Muscle of leg (tissue), 11 donors: ENCODE data around the gene ANXA11. TPM values are rescaled to one million over a fixed set of nuclear protein-coding genes. Genes with fewer than 3 reads are reported as not detected.

Source experiments
- DNase-seq: peaks from one replicate; pipeline ENCODE4 v3.0.0; 2013
- H3K27ac ChIP-seq: one replicate; pipeline ENCODE4 v1.5.1; 2013; ENCODE audit warnings: mild to moderate bottlenecking, low read length, control low read depth
- H3K27me3 ChIP-seq: one replicate; pipeline ENCODE4 v1.6.1; 2013; ENCODE audit warnings: low read length; ENCODE audit not compliant: control insufficient read depth, insufficient read depth
- H3K36me3 ChIP-seq: one replicate; pipeline ENCODE4 v1.6.1; 2013; ENCODE audit warnings: low read length; ENCODE audit not compliant: control insufficient read depth, insufficient read depth
- H3K4me1 ChIP-seq: one replicate; pipeline ENCODE4 v1.6.1; 2013; ENCODE audit warnings: low read length; ENCODE audit not compliant: control insufficient read depth, insufficient read depth
- H3K4me3 ChIP-seq: one replicate; pipeline ENCODE4 v1.5.1; 2013; ENCODE audit warnings: low read length, control low read depth
- H3K9me3 ChIP-seq: replicated peaks from 2 replicates; pipeline ENCODE4 v1.6.1; 2013; ENCODE audit warnings: low read depth, low read length; ENCODE audit not compliant: control insufficient read depth
- WGBS: methylation state at CpG from one replicate; pipeline ENCODE4 v1.1.5; 2013; ENCODE audit warnings: missing lambda C conversion rate; ENCODE audit not compliant: insufficient coverage; 5-methylcytosine and 5-hydroxymethylcytosine counted together
- polyA plus RNA-seq, 8 donors: library from polyadenylated mRNA; unstranded; fragments of 120-200 nt; gene quantifications; one replicate each; pipeline versions ENCODE4 v1.2.1 to v1.2.3, GENCODE V29; 2013; ENCODE audit warnings: inconsistent platforms in 1 of 8, low replicate concordance in 1 of 8; ENCODE audit not compliant: insufficient read length in 8 of 8, insufficient read depth in 1 of 8
- total RNA-seq: library from RNA; stranded (reverse); fragments of 120-200 nt; gene quantifications from one replicate; pipeline ENCODE4 v1.2.4, GENCODE V29; 2013

ANXA11 gene
- total and polyA plus RNA-seq, 9 donors = 78.8 to 103 (median 90.0) TPM

DNA sequence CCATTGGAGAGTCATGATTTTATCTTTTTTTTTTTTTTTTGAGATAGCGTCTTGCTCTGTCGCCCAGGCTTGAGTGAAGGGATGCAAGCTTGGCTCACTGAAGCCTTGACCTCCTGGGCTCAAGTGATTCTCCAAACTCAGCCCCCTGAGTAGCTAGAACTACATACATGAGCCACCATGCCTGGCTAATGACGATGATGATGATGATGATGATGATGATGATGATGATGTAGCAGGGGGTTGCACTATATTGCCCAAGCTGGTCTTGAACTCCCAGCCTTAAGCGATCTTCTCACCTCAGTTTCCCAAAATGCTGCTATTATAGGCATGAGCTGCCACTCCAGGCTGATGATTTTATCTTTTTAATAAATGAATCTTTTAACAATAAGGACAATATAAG is 86.7 kb downstream of the ANXA11 start:
- Histone ChIP-seq H3K36me3 (no peaks in the 10 kb centered on the region), H3K4me3 (no peak overlapping the region), H3K9me3 (no peaks in the 10 kb centered on the region), H3K27me3 (no peaks in the 10 kb centered on the region), H3K4me1 (no peaks in the 10 kb centered on the region), H3K27ac (no peak overlapping the region)
- no peak for DNase-seq
- no CpG with 5 or more reads among the region's 4 CpGs for WGBS

DNA sequence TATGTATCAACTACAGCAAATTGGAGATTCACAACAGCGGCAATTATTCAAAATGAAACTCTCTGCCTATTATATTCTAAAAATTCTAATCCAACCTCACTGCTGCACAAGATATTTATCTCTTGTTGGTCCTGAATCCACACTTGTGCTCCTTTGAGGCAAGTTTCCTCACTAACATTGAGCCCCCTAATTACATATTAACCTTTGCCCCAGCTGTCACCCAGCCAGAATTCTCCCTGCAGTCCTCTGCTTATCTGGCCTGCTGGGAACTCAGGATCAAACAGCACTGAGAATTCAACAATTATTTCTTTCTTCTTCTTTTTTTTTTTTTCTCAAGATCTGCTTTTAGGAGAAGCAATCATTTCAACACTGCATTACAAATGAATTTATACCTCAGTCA is 94.4 kb downstream of the ANXA11 start:
- DNase-seq = no peak
- Histone ChIP-seq H3K9me3 (peaks cover 22% of the 10 kb centered on the region), H3K27ac (peak overlapping the region; percentile 82), H3K36me3 (no peaks in the 10 kb centered on the region), H3K4me3 (no peak overlapping the region), H3K27me3 (no peaks in the 10 kb centered on the region), H3K4me1 (no peaks in the 10 kb centered on the region)
- 88% methylated on average over 1 of the region's 1 CpG for WGBS

DNA sequence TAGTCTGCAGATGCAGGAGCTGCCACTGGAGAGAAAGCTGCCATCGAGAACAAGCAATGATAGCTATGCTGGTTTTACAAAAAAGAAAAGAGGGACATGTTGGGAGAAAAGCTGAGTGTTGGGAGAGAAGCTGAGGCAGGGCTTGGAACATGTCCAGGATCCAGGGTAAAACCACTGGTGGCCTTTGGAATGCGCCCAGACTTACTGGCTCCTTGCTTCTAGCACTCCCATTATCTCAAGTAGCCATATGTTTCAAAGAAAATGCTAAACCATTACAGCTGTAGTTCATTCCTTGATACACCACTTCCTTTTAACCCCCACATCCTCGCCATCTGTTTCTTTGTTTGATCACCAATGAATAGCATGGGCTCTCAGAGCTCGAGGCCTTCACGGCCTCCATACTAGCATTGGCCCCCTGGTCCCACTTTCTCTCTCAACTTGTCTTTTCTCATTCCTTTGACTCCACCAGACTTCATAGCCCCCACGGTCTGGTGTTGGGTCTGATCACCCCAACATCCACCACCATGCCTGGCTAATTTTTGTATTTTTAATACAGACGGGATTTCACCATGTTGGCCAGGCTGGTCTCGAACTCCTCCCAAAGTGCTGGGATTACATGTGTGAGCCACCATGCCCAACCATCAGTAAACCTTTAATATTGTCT is 96.6 kb downstream of the ANXA11 start:
- Histone ChIP-seq H3K9me3 (peaks cover 22% of the 10 kb centered on the region), H3K27ac (no peak overlapping the region), H3K27me3 (no peaks in the 10 kb centered on the region), H3K36me3 (no peaks in the 10 kb centered on the region), H3K4me1 (peaks cover 18% of the 10 kb centered on the region), H3K4me3 (no peak overlapping the region)
- no peak for DNase-seq
- 91% methylated on average over 6 of the region's 8 CpGs for WGBS

DNA sequence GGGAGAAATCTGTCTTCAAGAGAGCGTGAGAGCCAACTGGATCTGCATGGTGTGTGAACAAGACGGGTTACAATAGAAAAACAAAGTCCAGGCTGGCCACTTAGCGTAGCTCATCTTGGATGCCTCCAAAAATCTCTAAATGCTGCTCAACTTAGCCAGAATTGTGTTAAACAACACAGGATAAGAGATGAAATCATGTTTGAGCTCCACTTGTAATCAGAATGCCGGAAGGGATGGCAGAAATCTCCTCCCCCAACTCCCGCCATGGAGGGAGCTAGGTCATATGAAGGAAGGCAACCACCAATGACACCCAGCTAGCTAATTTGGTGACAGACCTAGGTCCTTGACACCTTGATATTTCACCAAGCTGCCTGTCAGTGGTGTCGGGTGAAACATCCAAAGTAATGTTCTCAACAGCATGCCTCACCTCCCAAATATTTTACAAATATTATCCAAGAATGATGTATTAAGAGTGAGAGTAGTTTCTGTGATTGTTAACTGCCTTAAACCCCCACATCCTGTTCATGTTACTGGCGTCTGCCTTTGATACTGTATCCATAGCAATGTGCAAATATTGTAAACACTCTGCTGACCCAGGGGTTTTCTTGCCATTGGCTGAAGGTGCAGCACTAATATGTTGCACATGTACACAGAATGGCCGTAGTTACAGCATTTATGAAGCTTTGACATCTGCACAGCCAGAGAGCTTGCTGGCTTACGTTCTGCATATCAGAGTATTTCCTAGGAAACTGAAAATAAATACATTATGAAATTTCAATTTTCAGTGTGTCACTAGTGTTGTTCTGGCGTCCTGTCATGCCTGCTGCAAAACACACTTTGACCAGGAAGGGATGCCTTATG is 101.0 kb downstream of the ANXA11 start:
- 19% methylated on average over 4 of the region's 10 CpGs for WGBS
- H3K36me3 ChIP-seq = no peaks in the 10 kb centered on the region
- peaks cover 18% of the 10 kb centered on the region for H3K4me1 ChIP-seq
- H3K27me3 ChIP-seq = no peaks in the 10 kb centered on the region
- peak overlapping the region; percentile 95 for H3K27ac ChIP-seq
- peaks cover 15% of the 10 kb centered on the region for H3K9me3 ChIP-seq
- no peak overlapping the region for H3K4me3 ChIP-seq
- DNase-seq = peak; percentile 99

Other genes starting within 250 kb of the ANXA11 start
- gene TMEM254, start 126.9 kb downstream of the ANXA11 start, total RNA-seq = 10.1 TPM
- 10 to 100 TPM; 16.3 to 26.6 (median 17.4) TPM for gene TMEM254, start 126.9 kb downstream of the ANXA11 start, polyA plus RNA-seq
- gene PLAC9, start 72.8 kb downstream of the ANXA11 start, total RNA-seq = 137 TPM
- 100 to 1,000 TPM in 5 of 8 donors, 10 to 100 TPM in 3; 81.2 to 121 (median 104) TPM for gene PLAC9, start 72.8 kb downstream of the ANXA11 start, polyA plus RNA-seq
- gene MAT1A, start 84.1 kb upstream of the ANXA11 start, total RNA-seq = 0.04 TPM
- gene MAT1A, start 84.1 kb upstream of the ANXA11 start, polyA plus RNA-seq = under 1 TPM in 7 of 8 donors, not detected in 1; 0.07 to 0.73 (median 0.18) TPM
- not detected for gene DYDC1, start 151.2 kb upstream of the ANXA11 start, total RNA-seq
- gene DYDC1, start 151.2 kb upstream of the ANXA11 start, polyA plus RNA-seq = not detected
- 0.04 TPM for gene DYDC2, start 151.2 kb upstream of the ANXA11 start, total RNA-seq
- under 1 TPM in 3 of 8 donors, not detected in 5; 0.09 to 0.22 (median 0.15) TPM for gene DYDC2, start 151.2 kb upstream of the ANXA11 start, polyA plus RNA-seq
- 77.6 TPM for gene PRXL2A, start 203.0 kb upstream of the ANXA11 start, total RNA-seq
- gene PRXL2A, start 203.0 kb upstream of the ANXA11 start, polyA plus RNA-seq = 10 to 100 TPM; 62.1 to 86.7 (median 72.3) TPM
- gene TSPAN14, start 248.8 kb upstream of the ANXA11 start, total RNA-seq = 15.8 TPM
- 10 to 100 TPM; 32.9 to 59.5 (median 45.7) TPM for gene TSPAN14, start 248.8 kb upstream of the ANXA11 start, polyA plus RNA-seq